ENCODE results near the gene SLC27A5.

Gene SLC27A5, protein sequence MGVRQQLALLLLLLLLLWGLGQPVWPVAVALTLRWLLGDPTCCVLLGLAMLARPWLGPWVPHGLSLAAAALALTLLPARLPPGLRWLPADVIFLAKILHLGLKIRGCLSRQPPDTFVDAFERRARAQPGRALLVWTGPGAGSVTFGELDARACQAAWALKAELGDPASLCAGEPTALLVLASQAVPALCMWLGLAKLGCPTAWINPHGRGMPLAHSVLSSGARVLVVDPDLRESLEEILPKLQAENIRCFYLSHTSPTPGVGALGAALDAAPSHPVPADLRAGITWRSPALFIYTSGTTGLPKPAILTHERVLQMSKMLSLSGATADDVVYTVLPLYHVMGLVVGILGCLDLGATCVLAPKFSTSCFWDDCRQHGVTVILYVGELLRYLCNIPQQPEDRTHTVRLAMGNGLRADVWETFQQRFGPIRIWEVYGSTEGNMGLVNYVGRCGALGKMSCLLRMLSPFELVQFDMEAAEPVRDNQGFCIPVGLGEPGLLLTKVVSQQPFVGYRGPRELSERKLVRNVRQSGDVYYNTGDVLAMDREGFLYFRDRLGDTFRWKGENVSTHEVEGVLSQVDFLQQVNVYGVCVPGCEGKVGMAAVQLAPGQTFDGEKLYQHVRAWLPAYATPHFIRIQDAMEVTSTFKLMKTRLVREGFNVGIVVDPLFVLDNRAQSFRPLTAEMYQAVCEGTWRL

DNA sequence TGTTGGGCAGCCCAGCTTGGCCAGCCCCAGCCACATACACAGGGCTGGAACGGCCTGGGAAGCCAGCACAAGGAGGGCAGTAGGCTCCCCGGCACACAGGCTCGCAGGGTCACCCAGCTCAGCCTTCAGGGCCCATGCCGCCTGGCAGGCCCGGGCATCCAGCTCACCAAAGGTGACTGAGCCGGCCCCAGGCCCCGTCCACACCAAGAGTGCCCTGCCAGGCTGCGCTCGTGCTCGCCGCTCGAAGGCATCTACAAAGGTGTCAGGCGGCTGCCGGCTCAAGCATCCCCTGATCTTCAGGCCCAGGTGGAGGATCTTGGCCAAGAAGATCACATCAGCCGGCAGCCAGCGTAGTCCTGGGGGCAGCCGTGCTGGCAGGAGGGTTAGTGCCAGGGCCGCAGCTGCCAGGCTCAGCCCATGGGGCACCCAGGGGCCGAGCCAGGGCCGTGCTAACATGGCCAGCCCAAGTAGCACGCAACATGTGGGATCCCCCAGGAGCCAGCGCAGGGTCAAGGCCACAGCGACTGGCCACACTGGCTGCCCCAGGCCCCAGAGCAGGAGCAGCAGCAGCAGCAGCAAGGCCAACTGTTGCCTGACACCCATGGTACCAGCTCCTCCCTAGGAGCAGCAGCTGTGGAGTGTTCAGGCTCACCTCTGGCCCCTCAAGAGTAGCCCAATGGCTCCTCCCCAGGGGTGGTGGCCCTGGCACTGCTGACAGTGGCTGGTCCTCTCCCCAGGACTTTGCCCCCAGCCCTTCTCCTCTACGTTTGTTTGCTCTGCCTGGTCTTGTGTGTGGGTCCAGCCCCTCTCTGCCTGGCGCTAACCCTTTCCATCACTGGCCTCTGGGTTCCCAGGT lies at the start of gene SLC27A5:
Gene SLC27A5 (minus strand): TSS at position 640 of the 856 bp plus-strand sequence. CDS start 37 bp downstream, at position 603.
- no peak for DNase-seq

DNA sequence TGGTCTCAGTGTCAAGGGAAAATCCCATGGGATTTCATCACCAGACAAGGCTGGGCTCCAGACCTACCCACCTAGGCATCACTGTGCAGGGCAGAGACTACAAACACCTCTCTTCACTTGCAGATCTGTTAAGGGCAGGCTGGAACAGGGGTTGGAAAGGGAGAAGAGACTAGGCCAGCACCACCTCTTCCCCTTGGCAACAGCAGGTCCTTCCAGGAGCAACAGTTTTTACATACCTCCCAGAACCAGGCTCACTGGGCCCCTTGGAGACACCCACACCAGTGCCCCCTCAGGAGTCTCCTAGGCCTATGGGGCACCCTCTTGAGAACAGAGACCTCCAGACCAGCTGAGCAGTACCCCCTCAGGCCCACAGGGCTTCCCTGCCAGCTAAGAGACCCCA lies 49.1 kb upstream of the SLC27A5 start:
- DNase-seq = no peak

DNA sequence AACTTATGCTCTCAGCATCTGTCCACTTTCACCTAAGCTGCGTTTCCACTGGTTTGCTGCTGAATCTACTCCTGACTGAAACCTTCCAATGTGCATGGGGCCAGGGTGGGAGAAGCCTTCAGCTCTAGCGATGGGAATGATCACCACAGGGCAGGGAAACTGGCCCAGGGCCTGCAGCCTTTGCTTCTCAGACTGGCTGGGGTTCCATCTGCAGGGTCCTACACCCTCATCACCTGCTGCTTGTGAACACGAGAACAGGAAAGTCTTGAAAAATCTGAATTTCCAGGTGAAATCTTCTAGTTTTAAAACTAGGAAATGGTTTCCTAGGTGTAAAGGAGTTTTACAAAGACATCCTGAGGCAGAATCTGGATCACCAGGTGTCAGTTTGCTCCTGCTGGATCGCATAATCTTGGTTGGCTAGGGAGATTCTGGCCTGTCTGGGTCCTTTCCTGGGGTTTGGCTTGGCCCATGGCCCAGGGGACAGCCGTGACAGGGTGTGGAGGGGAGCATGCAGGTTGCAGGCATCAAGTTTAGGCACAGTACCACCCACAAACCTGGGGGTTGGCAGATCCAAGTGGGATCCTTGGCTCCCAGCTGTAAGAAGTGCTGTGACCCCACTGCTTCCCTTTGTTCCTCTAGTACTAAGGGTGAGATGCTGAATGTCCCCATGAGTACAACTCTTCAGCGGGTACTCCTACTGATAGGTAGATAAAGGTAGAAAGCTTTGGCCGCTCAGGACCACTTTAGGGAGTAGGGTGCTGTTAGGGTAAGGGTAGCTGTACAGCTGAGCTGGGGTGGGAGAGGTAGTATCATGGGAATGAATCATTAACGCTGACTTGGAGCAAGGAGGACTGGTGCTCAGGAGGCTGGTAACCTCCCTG lies 48.5 kb upstream of the SLC27A5 start:
- DNase-seq = no peak

DNA sequence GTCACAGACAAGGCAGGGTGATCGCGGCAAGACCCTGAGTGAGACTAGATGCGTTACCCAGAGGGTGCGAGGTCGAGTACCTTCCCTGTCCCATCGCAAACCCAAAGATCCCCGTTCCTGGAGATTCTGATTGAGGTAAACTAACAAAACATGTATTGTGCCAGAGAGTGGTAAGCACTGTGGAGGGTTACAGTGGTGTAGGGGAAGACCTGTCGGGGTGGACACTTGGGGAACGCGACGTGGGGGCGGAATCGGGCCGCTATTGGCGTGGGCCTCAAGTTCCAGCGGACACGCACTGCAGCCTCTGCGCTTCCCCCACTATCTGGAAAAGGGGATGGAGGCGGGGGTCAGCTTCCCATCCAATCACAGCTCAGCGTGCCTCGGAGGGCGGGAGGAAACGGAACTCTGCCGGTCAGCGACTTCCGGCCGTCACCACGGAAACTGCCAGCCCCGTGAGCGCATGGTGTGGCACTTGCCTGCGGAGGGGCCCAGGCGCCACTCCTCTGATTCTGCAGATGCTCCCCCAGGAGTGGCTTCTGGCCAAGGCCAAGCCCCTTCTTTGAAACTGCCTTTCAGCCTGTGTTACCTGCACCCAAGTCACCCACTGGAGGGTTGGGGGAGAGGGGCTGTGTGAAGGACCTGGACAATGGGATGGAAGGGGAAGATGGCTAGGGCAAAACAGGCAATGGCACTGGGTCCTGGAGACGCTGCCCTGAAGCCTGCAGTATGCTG lies 47.6 kb upstream of the SLC27A5 start:
- DNase-seq = peak; percentile 92

DNA sequence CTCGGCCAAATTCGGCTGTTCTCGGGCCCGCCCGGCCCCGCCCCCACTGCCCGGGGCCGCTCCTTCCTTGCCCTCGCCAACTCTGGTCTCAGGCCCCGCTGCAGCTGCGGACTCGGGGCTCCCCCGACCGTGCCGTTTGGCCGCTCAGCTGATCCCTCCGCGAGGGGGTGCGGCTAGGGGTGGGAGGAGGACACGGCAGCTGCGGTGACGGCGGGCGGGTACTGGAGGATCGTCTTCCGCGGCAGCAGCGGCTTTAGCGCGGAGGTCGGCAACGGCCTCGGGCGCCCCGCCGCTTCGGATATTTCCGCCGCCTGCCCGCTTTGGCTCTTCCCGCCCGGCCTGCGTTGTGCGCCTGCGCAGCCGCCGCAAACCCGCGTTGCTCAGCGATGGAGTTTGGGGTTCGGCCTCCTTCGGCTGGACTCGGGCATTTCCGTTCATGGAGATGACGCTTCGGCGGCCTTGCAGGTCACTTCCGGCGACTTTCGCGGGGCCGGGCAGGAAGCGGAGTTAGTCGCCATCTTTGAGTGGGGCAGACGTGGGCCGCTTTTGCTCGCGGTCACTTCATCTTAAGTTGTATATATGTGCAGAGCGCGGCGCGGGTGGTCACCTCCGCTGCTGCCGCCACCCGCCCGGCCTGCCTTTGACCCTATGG lies 47.0 kb upstream of the SLC27A5 start:
- DNase-seq = peak; percentile 98

DNA sequence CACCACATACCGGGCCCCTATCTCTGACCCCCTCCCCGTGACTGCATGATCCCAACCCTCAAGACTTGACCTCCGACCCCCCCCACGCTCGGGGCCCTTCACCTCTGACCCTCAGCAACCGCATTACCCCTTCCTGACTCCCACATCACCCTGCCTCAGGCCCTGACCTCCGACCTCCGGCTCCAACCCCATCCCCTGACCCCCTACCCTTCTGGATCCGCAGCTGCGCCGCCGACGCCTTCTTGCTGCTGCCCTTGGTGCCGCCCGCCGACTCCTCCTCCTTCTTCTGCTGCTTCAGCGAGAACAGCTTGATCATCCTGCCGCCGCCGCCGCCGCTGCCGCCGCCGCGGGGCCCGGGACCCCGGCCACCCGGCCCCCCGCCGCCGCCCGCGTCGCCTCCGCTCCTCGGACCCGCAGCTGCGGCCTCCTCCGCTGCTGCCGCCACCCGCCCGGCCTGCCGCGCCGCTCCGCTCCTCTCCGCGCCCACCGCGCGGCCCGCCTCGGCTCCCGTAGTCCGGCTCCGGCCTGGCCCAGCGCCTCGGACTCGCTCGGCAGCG lies 46.4 kb upstream of the SLC27A5 start, which contains the start of gene UBE2M:
Gene UBE2M (minus strand): TSS at position 546 of the 557 bp plus-strand sequence. CDS start 230 bp downstream, at position 316.
- DNase-seq = no peak

DNA sequence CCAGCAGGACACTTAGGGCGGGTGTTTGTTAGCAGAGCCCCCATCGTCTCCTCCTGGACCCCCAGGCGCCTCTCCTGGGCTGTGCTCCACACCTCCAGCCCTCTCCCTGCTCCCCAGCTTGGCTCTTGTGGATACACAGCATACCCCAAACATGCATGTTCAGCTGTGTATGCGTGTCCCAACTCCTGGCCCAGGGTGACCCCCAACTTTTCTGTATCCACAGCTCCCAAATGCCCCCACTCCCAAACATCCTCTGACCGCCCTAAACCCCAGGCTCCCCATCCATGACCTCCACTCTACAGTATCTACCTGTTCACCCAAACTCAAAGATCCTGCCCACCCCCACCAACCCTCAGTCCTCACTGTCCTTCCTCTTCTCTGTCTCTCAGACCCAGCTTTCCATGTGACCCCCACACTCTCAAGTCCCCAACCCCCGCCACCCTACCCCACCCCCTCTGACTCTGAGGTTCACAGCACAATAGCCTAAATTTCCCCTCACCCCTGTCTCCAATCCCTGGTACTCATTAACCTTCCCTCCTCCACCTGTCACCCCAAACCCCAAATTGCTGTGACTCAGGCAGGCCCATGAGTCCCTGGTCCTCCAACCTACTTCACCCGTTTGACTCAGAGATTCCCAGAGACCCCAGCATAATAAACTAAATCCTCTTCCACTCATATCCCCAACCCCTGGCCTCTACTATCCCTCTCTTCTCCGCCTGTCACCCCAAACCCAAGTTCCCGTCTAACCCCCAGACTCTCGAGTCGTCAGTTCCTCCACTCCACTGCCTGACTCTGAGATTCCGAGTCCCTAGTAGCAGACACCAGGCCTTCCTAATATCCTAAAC lies 45.7 kb upstream of the SLC27A5 start:
- no peak for DNase-seq

DNA sequence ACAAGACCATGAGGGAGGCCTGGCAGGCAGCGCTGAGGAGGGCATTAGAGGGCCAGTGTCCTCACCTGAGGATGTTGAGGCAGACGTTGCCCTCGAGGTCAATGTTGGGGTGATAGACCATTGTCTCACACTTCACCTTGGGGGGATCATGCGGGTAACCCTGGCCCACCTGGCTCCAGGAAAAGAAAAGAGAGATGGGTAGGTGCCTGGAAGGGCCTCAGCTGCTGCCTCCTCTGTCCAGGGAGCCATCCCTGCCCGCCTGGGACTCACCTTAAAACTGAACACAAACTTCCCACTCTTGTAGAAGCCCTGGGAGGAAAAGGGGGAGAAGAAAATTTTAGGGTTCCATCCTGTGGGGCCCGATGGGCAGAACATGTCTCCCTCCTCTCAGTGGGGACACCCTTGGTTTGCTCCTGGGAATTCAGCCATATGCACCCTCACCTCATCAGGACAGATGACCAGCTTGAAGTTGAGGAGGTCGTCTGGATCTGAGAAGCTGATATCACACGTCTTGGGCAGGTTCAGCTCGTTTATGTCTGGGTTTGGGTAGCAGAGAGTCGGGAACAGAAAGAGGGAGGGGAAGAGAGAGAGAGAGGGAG lies 44.9 kb upstream of the SLC27A5 start:
- no peak for DNase-seq

DNA sequence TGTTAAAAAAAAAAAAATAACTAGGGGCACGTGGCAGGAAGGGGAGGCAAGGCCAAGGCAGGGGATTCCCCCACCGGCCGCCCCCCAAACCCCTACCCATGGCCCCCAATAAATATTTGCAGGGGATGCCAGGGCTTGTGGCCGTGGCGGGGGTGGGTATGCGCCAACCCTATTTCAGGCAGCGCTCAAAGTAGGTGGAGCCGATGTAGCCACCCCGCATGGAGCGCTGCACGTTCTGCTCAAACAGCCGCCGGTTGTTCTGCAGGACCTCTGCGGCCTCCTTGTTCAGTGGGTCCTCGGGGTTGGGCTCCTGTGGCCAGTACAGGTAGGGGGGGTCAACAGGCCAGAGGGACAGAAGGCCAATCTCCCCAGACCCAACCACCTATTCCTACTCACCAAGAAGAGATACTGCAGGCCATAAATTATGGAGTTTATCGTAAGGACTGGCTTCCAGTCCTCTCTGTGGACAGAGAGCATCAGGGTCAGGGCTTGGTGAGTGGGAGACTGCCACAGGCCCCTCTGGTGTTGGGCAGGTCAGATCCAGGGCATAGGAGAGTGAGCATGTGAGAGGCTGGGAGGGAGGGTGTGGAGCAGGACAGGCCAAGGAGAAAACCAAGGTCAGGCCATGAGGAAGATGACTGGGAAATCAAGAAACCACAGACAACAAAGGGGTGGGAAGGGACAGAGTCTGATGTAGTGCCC lies 44.3 kb upstream of the SLC27A5 start:
- no peak for DNase-seq

DNA sequence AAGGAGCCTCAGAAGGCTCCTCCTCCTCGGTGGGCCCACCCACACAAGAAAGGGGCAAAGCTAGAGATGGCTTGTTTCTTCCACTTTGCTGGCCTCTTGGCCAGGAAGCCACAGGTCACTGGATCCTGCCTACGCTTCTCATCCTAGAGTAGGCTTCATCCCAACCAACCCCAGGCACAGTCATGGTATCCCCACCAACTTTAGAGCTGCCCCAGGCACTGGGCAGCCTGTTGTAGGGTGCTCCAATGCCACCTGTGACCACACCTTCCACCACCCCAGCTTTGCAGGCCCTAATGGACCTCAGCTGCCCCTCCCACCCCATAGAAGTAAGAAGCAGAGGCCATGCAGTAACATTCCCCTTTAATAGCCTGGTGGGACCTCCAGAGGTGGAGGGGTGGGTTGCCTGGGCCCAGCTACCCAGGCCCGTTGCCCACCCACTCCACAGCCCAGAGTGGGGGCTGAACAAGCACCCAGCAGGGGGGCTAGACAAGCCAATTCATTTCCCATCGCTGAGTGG lies 43.6 kb upstream of the SLC27A5 start:
- DNase-seq = no peak

DNA sequence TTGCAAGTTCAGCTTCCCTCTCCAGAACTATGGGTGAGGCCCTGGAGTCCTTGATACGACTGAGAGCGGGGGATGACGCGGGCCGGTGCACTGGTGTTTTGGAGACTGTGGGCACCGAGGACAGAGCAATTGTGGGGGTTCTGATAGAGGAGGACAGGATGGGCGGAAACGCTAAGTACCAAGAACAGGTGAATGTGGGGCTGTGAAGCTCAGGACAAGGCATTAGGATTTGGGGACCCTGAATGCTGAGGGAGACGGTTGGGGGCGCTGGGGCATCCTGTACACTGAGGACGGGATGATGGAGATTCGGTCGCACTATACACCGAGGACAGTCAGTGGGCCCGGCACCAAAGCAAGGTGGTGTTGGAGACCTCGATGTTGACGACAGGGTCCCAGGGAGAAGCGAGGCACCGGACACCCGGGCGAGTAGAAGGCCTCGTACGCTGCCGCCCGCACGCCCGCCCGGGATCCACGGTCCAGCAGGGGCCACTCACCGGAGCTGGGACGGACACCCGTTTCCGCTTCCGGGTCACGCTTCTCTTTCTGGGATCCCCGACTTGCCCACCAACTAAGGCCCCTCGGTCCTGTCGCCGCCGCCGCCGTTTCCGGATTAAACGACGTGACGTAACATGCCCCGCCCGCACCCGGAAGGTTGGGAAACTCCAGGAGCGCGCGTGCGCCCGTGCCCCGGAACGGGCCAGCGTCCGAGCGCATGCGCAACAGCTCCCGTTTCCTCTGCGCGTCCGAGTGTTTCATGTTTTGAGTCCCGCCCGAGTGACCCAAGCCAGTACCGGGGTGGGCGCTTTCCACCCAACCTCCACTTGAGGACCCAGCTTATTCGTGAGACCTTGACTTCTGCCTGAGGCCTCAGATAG lies 42.9 kb upstream of the SLC27A5 start, which contains the start of gene CHMP2A:
Gene CHMP2A (minus strand): TSS at position 612 of the 875 bp plus-strand sequence. CDS start 893 bp downstream, outside the sequence.
- DNase-seq = peak; percentile 96

DNA sequence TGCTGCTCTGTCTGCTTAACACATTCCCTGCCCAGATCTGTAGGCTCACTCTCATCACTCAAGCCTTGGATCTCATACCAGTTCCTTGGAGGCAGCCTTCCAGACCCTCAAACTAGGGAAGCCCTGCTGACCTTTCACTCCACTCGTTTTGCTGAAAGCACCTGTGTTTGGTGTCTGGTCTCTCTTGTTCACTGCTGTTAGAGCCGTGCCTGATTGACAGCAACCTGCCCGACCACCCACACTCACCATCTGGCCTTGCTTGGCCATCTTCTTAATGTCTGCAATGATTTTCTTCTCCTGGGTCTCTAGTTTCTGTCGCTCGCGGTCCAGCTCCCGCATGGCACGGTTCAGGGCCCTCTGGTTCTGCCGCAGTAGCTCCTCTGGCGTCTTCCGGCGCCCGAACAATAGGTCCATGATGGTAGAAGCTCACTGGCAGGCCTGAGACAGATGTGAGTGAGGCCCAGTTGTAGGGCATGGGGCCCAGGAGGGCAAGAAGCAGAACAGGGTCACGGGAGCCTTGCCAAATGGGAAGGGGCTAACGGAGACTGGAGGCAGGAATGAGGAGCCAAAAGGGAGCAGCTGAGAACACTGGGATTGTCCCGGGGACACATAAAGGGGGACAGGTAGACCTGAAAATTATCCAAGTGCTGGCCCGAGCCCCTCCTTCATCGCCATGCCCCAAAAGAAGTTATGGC lies 42.2 kb upstream of the SLC27A5 start:
- DNase-seq = no peak

DNA sequence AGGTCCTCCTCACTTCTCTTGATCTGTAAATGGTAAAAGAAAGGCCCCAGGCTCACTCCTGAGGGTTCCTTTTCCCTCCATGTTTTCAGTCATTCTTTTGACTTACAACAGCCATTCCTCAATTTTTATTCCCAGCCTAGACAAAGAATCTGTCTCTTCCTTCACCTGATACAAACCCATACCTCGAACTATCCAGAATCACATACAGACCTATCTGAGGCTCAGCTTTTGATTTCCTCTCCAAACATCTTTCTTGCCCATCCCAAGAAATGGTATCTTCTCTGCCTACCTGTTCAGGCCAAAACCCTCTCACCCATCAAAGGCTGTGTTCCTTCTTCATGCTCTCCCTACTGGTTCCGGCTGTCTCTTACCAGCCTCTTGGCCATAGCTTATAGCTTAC lies 40.9 kb upstream of the SLC27A5 start:
- no peak for DNase-seq

DNA sequence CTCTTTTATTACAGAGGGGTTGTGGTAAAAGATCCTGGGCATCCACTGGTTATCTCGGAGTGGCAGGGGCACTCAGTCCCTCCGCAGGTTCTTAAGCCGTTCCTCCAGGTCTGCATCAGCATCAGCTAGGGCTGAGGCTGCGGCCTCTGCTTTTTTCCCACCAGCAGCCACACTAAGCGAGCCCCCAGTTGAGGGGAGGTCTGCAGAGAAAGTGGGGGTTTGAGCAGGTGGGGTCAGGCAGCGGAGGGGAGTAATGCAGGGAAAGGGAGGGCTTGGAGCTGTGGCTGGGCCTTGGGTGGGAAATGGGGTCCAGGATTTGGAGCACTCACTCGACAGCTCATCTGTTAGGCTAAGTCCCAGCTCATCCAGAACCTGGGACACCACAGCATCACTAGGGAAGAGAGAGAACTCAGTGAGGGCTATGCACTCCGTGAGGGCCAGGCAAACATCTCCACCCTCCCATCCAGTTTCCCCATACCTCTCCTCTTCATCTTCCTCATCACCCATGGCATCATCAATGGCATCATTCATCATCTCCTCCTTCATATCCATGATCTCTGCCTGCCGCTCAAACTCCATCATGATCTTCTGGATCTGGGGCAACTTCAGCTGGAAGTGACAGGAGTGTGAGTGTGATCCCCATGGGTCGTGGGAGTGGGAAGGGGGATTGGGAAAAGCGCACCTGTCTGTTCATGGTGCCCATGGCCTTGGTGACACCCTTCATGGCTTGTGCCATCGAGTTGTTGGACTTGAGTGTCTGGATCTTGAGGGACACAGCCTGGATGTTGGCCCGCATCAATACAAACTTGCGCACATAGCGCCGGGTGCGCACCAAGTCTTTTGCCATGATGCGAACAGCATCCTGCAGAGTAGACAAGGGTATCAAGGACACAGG lies 40.0 kb upstream of the SLC27A5 start:
- no peak for DNase-seq

DNA sequence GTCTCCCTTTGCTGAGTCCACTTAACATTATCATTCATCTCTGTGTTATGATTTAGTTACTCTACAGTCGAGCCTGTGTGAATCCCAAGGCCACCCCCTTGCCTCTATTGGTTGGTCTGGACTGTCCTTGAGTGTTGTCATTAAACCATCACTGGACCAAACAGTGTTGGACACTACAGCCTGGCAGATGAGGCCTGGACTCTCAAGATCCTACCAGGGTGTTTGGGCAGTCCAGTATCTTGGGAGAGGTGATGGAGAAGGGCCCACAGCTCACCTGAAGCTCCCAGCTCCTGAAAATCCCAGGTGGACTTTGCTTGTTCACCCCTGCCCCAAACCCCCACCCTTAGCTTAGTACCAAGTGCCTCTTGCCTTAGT lies 39.3 kb upstream of the SLC27A5 start:
- no peak for DNase-seq

All from fibroblast of upper back skin (primary cell).